H1 (cell line): ENCODE results near the gene GDAP2. TPM values are rescaled to one million over a fixed set of nuclear protein-coding genes. Genes with fewer than 3 reads are reported as not detected.

ENCODE experiments used
- CTCF ChIA-PET: fragments of 300-600 bp; sonication (Branson Sonifier 250); formaldehyde crosslinking; loops from one replicate; lab custom pipeline; 2021; ENCODE audit not compliant: partially characterized antibody; lab: Charles Lee
- POLR2A ChIA-PET: fragments of 300-600 bp; sonication (Branson Sonifier 250); formaldehyde crosslinking; loops from one replicate; lab custom pipeline; 2021; ENCODE audit warnings: inconsistent platforms; ENCODE audit not compliant: partially characterized antibody; lab: Charles Lee
- DNase-seq, 2 experiments: peaks; one replicate each; pipeline versions ENCODE4 v3.0.0 to v3.0.0-alpha.2; 2010 to 2022; ENCODE audit warnings: low spot score in 2 of 2, low read depth in 1 of 2, mixed read lengths in 1 of 2
- FAIRE-seq: peaks from 2 replicates; lab custom pipeline; 2011; peaks lifted over from hg19 to GRCh38; lab: Jason Lieb, UNC
- H2AFZ ChIP-seq: 2 replicates; pipeline ENCODE4 v1.8.1; 2012; ENCODE audit warnings: low read length, inconsistent platforms
- H2AK5ac ChIP-seq: 2 replicates; pipeline ENCODE4 v1.6.1; 2013; ENCODE audit warnings: low read depth, low read length
- H2BK120ac ChIP-seq: replicated peaks from 2 replicates; pipeline ENCODE3; 2013; ENCODE audit warnings: low read depth, low read length, inconsistent platforms
- H2BK12ac ChIP-seq: 2 replicates; pipeline ENCODE4 v1.6.1; 2013; ENCODE audit warnings: low read depth, low read length
- H2BK15ac ChIP-seq: 2 replicates; pipeline ENCODE4 v1.6.1; 2013; ENCODE audit warnings: low read length
- H2BK20ac ChIP-seq: 2 replicates; pipeline ENCODE4 v1.6.1; 2013; ENCODE audit warnings: low read length
- H2BK5ac ChIP-seq: 2 replicates; pipeline ENCODE4 v1.6.1; 2013; ENCODE audit warnings: low read depth, low read length
- H3K14ac ChIP-seq: 2 replicates; pipeline ENCODE4 v1.6.1; 2013; ENCODE audit warnings: inconsistent platforms; ENCODE audit not compliant: insufficient read length
- H3K18ac ChIP-seq: 2 replicates; pipeline ENCODE4 v1.6.1; 2013; ENCODE audit warnings: low read length; ENCODE audit errors: extremely low read depth
- H3K23ac ChIP-seq: 2 replicates; pipeline ENCODE4 v1.6.1; 2013; ENCODE audit warnings: inconsistent platforms; ENCODE audit not compliant: insufficient read length
- H3K23me2 ChIP-seq: 2 replicates; pipeline ENCODE4 v1.6.1; 2013; ENCODE audit warnings: low read depth, low read length
- H3K27ac ChIP-seq: 2 replicates; pipeline ENCODE4 v1.6.1; 2011; ENCODE audit warnings: low read depth, low read length, inconsistent platforms
- H3K27me3 ChIP-seq, 4 experiments: replicated peaks in 1 of 4; 1 replicate in 1 of 4; 2 replicates in 3 of 4; pipeline versions ENCODE4 v1.6.1 to v1.8.1; 2011 to 2013; ENCODE audit warnings: low read length in 3 of 4, mild to moderate bottlenecking in 3 of 4, inconsistent platforms in 2 of 4, mixed read lengths in 2 of 4, moderate library complexity in 1 of 4; ENCODE audit not compliant: control insufficient read depth in 3 of 4, insufficient read depth in 3 of 4; ENCODE audit errors: extremely low read depth in 1 of 4
- H3K36me3 ChIP-seq, 4 experiments: 2 replicates each; pipeline versions ENCODE4 v1.6.1 to v1.8.1; 2011 to 2013; ENCODE audit warnings: mild to moderate bottlenecking in 4 of 4, low read length in 3 of 4, moderate library complexity in 2 of 4, control low read depth in 1 of 4, inconsistent platforms in 1 of 4; ENCODE audit not compliant: insufficient read depth in 4 of 4, control insufficient read depth in 2 of 4
- H3K4ac ChIP-seq: replicated peaks from 2 replicates; pipeline ENCODE3; 2013; ENCODE audit warnings: low read length, low read depth, mixed read lengths, inconsistent platforms; ENCODE audit not compliant: insufficient read length
- H3K4me1 ChIP-seq, 4 experiments: replicated peaks in 1 of 4; 1 replicate in 1 of 4; 2 replicates in 3 of 4; pipeline versions ENCODE4 v1.6.1 to v1.8.1; 2011 to 2013; ENCODE audit warnings: low read length in 3 of 4, inconsistent platforms in 2 of 4, mixed read lengths in 1 of 4; ENCODE audit not compliant: insufficient read depth in 4 of 4, control insufficient read depth in 3 of 4
- H3K4me2 ChIP-seq, 2 experiments: 2 replicates each; pipeline versions ENCODE4 v1.6.1 to v1.8.1; 2011 to 2013; ENCODE audit warnings: low read depth in 2 of 2, low read length in 2 of 2, control low read depth in 1 of 2, inconsistent platforms in 1 of 2, mild to moderate bottlenecking in 1 of 2; ENCODE audit not compliant: insufficient read depth in 1 of 2
- H3K4me3 ChIP-seq, 4 experiments: fragments of 200-600, 300-600 bp in 1 of 4; sonication (generic), shearing (Covaris generic), sonication (Bioruptor Twin) in 1 of 4; 2 replicates each; pipeline versions ENCODE4 v1.5.1 to v1.8.1; 2011 to 2016; ENCODE audit warnings: low read length in 4 of 4, low read depth in 3 of 4, control low read depth in 2 of 4, inconsistent platforms in 2 of 4, mild to moderate bottlenecking in 2 of 4, mixed read lengths in 1 of 4, moderate library complexity in 1 of 4; ENCODE audit not compliant: insufficient read depth in 2 of 4; ENCODE audit errors: extremely low read depth in 1 of 4
- H3K56ac ChIP-seq: replicated peaks from 2 replicates; pipeline ENCODE3; 2013; ENCODE audit warnings: low read depth, mild to moderate bottlenecking, mixed read lengths, low read length, inconsistent platforms; ENCODE audit not compliant: insufficient read length
- H3K79me1 ChIP-seq: 2 replicates; pipeline ENCODE4 v1.6.1; 2013; ENCODE audit warnings: low read depth, low read length, control low read depth
- H3K79me2 ChIP-seq, 2 experiments: 2 replicates each; pipeline versions ENCODE4 v1.6.1 to v1.8.1; 2012 to 2013; ENCODE audit warnings: low read length in 2 of 2, mild to moderate bottlenecking in 2 of 2, inconsistent platforms in 1 of 2; ENCODE audit not compliant: insufficient read depth in 2 of 2, control insufficient read depth in 1 of 2
- H3K9ac ChIP-seq, 4 experiments: replicated peaks in 1 of 4; 1 replicate in 1 of 4; 2 replicates in 3 of 4; pipeline versions ENCODE4 v1.6.1 to v1.8.1; 2011 to 2013; ENCODE audit warnings: low read depth in 3 of 4, low read length in 3 of 4, control low read depth in 2 of 4, mild to moderate bottlenecking in 2 of 4, moderate library complexity in 2 of 4, inconsistent platforms in 1 of 4; ENCODE audit errors: extremely low read depth in 1 of 4
- H3K9me3 ChIP-seq, 2 experiments: 2 replicates each; pipeline versions ENCODE4 v1.6.1 to v1.8.1; 2012 to 2013; ENCODE audit warnings: mild to moderate bottlenecking in 2 of 2, moderate library complexity in 2 of 2, control low read depth in 1 of 2, inconsistent platforms in 1 of 2, low read depth in 1 of 2, low read length in 1 of 2, mixed read lengths in 1 of 2; ENCODE audit not compliant: insufficient read depth in 2 of 2
- H4K20me1 ChIP-seq, 2 experiments: replicated peaks in 1 of 2; 2 replicates each; pipeline versions ENCODE3 to v1.8.1; 2011 to 2013; ENCODE audit warnings: inconsistent platforms in 2 of 2, low read length in 2 of 2, mild to moderate bottlenecking in 1 of 2; ENCODE audit not compliant: insufficient read depth in 2 of 2, control insufficient read depth in 1 of 2
- H4K5ac ChIP-seq: 2 replicates; pipeline ENCODE4 v1.6.1; 2013; ENCODE audit warnings: low read length, low read depth, mixed read lengths, inconsistent platforms; ENCODE audit not compliant: insufficient read length
- H4K8ac ChIP-seq: 2 replicates; pipeline ENCODE4 v1.8.0; 2013; ENCODE audit warnings: mild to moderate bottlenecking, moderate library complexity, low read length, inconsistent platforms; ENCODE audit not compliant: insufficient read depth; ENCODE audit errors: extremely low read depth
- H4K91ac ChIP-seq: replicated peaks from 2 replicates; pipeline ENCODE3; 2013; ENCODE audit warnings: low read length, mixed read lengths, inconsistent platforms; ENCODE audit not compliant: insufficient read length
- BCL11A ChIP-seq, 2 experiments: IDR thresholded peaks; one replicate each; pipeline ENCODE4 v1.6.1; 2011; ENCODE audit warnings: low read depth in 2 of 2, low read length in 2 of 2, mild to moderate bottlenecking in 2 of 2
- CBX8 ChIP-seq: fragments of 300-800, 300-1000 bp; sonication (generic); IDR thresholded peaks from 2 replicates; pipeline ENCODE4 v1.7.1; 2016; ENCODE audit warnings: low read depth, low read length, borderline replicate concordance
- CHD1 ChIP-seq: IDR thresholded peaks from 2 replicates; pipeline ENCODE4 v1.6.1; 2012; ENCODE audit warnings: low read depth, low read length, improper control_type of control experiment
- EGR1 ChIP-seq: IDR thresholded peaks from 2 replicates; pipeline ENCODE4 v1.6.1; 2011; ENCODE audit warnings: low read depth, low read length, borderline replicate concordance
- EP300 ChIP-seq, 2 experiments: IDR thresholded peaks; 1 replicate in 1 of 2; 2 replicates in 1 of 2; pipeline ENCODE4 v1.6.1; 2011 to 2012; ENCODE audit warnings: low read depth in 2 of 2, low read length in 2 of 2, mild to moderate bottlenecking in 2 of 2, borderline replicate concordance in 1 of 2, inconsistent platforms in 1 of 2, moderate library complexity in 1 of 2
- GTF2F1 ChIP-seq: IDR thresholded peaks from 2 replicates; pipeline ENCODE4 v1.6.1; 2012; ENCODE audit warnings: low read depth, low read length, improper control_type of control experiment, borderline replicate concordance
- JUN ChIP-seq: IDR thresholded peaks from 2 replicates; pipeline ENCODE4 v1.6.1; 2011; ENCODE audit warnings: low read depth, mild to moderate bottlenecking, improper control_type of control experiment, low read length
- KDM1A ChIP-seq: fragments of 200-600, 300-600 bp; sonication (generic); IDR thresholded peaks from 2 replicates; pipeline ENCODE4 v1.7.1; 2016; ENCODE audit warnings: mild to moderate bottlenecking, low read length, borderline replicate concordance
- MAFK ChIP-seq: IDR thresholded peaks from 2 replicates; pipeline ENCODE4 v1.6.1; 2012; ENCODE audit warnings: low read depth, mild to moderate bottlenecking, improper control_type of control experiment, low read length
- NRF1 ChIP-seq: IDR thresholded peaks from 2 replicates; pipeline ENCODE4 v1.6.1; 2011; ENCODE audit warnings: mild to moderate bottlenecking, low read depth, low read length, improper control_type of control experiment
- SAP30 ChIP-seq: fragments of 300-600 bp; sonication (generic); IDR thresholded peaks from 2 replicates; pipeline ENCODE4 v1.7.1; 2012; ENCODE audit warnings: low read length, moderate library complexity, mild to moderate bottlenecking, inconsistent platforms; ENCODE audit not compliant: insufficient read depth, insufficient replicate concordance
- SIN3A ChIP-seq, 2 experiments: IDR thresholded peaks in 1 of 2; conservative IDR thresholded peaks in 1 of 2; 2 replicates each; pipeline ENCODE4 v1.6.1; 2011 to 2012; ENCODE audit warnings: low read length in 2 of 2, improper control_type of control experiment in 1 of 2, low read depth in 1 of 2, mild to moderate bottlenecking in 1 of 2
- SIRT6 ChIP-seq: IDR thresholded peaks from one replicate; pipeline ENCODE4 v1.7.1; 2012; ENCODE audit warnings: low read length, inconsistent platforms
- TAF7 ChIP-seq: optimal IDR thresholded peaks from 2 replicates; pipeline ENCODE3; 2011; ENCODE audit warnings: low read depth, mild to moderate bottlenecking, inconsistent platforms, low read length, moderate library complexity, borderline replicate concordance
- WGBS, 2 experiments: shearing (Covaris generic) in 1 of 2; methylation state at CpG; one replicate each; pipeline versions ENCODE4 v1.1.6 to v1.1.7; 2013 to 2015; ENCODE audit warnings: low lambda C conversion rate in 2 of 2, mixed read lengths in 2 of 2, inconsistent platforms in 1 of 2, low coverage in 1 of 2, missing lambda C conversion rate in 1 of 2; ENCODE audit not compliant: insufficient replicate concordance in 2 of 2, insufficient coverage in 1 of 2, insufficient read length in 1 of 2; ENCODE audit errors: extremely low coverage in 1 of 2, missing lambda C conversion rate in 1 of 2; 5-methylcytosine and 5-hydroxymethylcytosine counted together
- polyA plus RNA-seq, 7 experiments: library from polyadenylated mRNA; depleted of rRNA in 3 of 7; stranded (reverse) in 5 of 7; unstranded in 2 of 7; fragments of >200 nt in 5 of 7; fragments of 200-250 nt in 2 of 7; gene quantifications; 1 replicate in 5 of 7; 2 replicates in 1 of 7; 4 replicates in 1 of 7; pipeline versions ENCODE4 v1.2.1 to v1.2.3, GENCODE V29; 2011 to 2013; ENCODE audit warnings: missing spikeins in 2 of 7, mixed read lengths in 2 of 7
- total RNA-seq: library from RNA; stranded (reverse); fragmentation: NEBNext Ultra II Directional; extraction: Animal tissue kit (Norgen Biotek cat#: 25700); gene quantifications from 2 replicates; pipeline ENCODE4 v1.2.1, GENCODE V29; 2021

GDAP2 gene
- total and polyA plus RNA-seq, 2 of the 8 experiments (the other 6 are each of a cell fraction or from before 2014, with no cell fraction given) = 8.6 to 27.8 TPM

DNA sequence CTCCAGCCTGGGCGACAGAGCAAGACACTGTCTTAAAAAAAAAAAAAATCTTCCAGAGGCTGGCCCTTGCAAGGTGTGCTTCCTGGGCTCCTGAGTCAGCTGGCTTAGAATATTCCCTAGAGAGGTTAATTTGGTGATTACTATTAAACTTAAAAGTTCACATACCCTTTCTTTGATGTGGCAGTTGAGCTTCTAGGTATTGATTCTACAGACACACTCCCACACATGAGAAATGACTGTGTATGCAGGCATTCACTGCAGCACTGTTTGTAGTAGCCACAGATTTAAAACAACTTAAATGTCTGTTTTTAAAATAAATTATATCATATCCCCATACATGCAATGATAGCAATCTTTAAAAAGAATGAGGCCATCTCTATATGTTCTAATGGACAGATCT lies 93.4 kb downstream of the GDAP2 start:
- Histone ChIP-seq H2BK5ac (no peak overlapping the region), H3K4me3 (no peak overlapping the region), H3K23me2 (no peaks in the 10 kb centered on the region), H3K27me3 (no peaks in the 10 kb centered on the region), H3K9me3 (no peaks in the 10 kb centered on the region), H2BK15ac (no peak overlapping the region), H4K20me1 (no peaks in the 10 kb centered on the region), H3K27ac (no peak overlapping the region), H4K91ac (no peak overlapping the region), H3K4me1 (no peaks in the 10 kb centered on the region), H3K4ac (no peak overlapping the region), H2BK120ac (no peak overlapping the region), H4K5ac (no peak overlapping the region), H2AK5ac (no peak overlapping the region), H2BK20ac (no peak overlapping the region), H3K56ac (no peak overlapping the region), H3K36me3 (no peaks in the 10 kb centered on the region), H3K14ac (no peak overlapping the region), H3K18ac (no peak overlapping the region), H2BK12ac (no peak overlapping the region), H3K79me2 (no peaks in the 10 kb centered on the region), H4K8ac (no peak overlapping the region), H3K23ac (no peak overlapping the region), H3K79me1 (no peaks in the 10 kb centered on the region), H3K9ac (no peak overlapping the region), H3K4me2 (no peak overlapping the region), H2AFZ (no peak overlapping the region)
- 80% methylated on average over 1 of the region's 1 CpG; no CpG with 5 or more reads in 1 of the 2 experiments for WGBS, 2 experiments
- POLR2A ChIA-PET = no interaction called here
- CTCF ChIA-PET = interaction anchor here (1.5 kb wide), 1 partner anchor 13 kb away, joined by 4 read pairs; no protein-coding TSS in a partner anchor
- FAIRE-seq (no peak), DNase-seq (no peak)
- TF ChIP-seq EGR1 (no peak), NRF1 (no peak), CBX8 (no peak), EP300 (IDR thresholded peaks at IDR 0.05; ENCODE audit: borderline replicate concordance in 1 of 2, low read depth in 2 of 2, low read length in 2 of 2) (no peak), GTF2F1 (no peak), MAFK (no peak), SAP30 (no peak), SIN3A (conservative IDR thresholded peaks at IDR 0.05 in 1 of 2, IDR thresholded peaks at IDR 0.05 in 1 of 2; ENCODE audit: low read depth in 1 of 2, low read length in 2 of 2) (no peak), TAF7 (no peak), SIRT6 (no peak), CHD1 (no peak), BCL11A (IDR thresholded peaks at IDR 0.05; ENCODE audit: low read depth in 2 of 2, low read length in 2 of 2) (no peak), KDM1A (no peak), JUN (no peak)
